Stimulated activated CD8-positive, alpha-beta memory T cell treated with anti-CD3 and anti-CD28 coated beads, Interleukin-15, amount 100 ng/mL, for 48 hours (primary cell): ENCODE measurements around the gene GABRP.

ENCODE experiments used
- DNase-seq, 2 donors: peaks; one replicate each; pipeline ENCODE4 v3.0.0-alpha.2; 2020; ENCODE audit warnings: low read depth in 2 of 2

Gene GABRP

DNA sequence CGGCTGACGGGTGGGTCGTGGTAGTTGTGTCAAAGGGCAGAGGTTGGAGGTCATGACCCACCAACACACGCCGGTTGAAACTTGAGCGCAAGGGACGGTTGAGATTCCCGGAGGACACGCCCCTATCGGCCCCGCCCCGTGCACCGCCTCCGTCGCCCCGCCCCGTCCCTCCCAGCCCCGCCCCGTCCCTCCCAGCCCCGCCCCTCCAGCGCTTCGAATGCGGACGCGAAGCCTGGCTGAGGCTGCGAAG is 78.1 kb downstream of the GABRP start:
- DNase-seq: no peak

DNA sequence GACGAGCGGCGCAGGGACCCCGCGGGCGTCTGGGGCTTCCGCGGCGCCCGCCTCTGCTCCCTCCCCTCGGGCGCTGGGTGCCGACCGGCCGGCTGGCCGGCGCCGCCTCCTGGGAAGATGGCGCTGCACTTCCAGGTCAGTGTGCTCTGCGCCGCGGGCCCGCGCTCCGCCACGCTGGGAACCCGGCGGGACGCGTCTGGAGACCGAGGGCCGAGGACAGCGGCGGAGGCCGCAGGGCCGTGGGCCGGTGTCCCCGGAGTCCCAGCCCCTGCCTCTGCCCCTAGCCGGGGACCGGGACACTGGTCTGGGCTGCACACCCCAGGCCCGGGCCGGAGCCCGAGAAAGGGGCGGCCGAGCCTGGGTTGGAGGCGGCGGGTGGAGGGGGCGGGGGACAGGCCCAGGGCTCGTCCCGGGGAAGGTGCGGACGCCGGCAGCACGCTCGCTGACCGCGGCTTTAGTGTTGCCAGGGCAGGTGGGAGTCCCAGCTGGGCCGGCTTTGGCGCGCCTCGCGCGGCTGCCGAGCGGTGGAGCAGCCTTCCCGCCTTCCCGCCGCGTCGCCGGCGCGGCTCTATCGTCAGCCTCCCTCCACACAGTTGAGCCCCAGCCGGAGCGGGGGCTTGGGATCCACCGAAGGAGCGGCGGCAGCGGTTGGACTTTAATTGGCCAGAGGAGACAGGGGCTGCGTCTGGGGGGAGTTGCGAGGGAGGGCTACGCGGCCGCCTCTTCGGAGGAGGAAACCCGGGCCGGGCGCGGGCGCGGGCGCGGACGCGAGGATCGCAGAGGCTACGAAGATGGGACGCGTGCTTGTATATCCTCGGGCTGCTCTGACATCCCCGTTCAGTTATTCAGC is 78.6 kb downstream of the GABRP start, which contains the start of gene RANBP17:
RANBP17 (plus strand) TSS at position 102 of the 850 bp plus-strand sequence.
- no peak for DNase-seq

DNA sequence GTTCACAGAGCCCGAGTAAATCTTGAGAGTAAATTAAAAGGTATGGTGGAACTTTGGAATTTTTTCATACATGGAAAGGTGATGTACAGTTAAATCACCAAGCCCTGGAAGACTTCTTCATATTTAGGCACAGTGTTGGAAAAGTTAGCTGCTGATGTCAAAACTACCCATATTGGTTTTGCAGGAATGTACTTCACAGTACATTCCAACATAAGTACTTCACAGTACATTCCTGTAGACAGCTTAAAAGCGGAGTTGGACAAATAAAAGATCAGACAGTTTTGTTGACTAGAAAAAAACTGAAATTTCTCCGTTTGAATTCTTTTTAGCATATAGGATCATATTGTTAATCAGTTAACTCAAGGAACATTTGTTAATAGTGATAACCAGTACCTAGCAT is 80.1 kb downstream of the GABRP start:
- no peak for DNase-seq
